Chondrocyte (in vitro differentiated cells): ENCODE results near the gene TRPM2. TPM values are rescaled to one million over a fixed set of nuclear protein-coding genes. Genes with fewer than 3 reads are reported as not detected.
A peak's percentile ranks its signal among the peaks of the same experiment; 100 is the strongest.

Experiments
- DNase-seq: peaks from one replicate; pipeline ENCODE4 v3.0.0; 2021; ENCODE audit warnings: mixed read lengths, low spot score
- H3K27ac Mint-ChIP-seq: one replicate; pipeline ENCODE4 v1.8.0; 2021; ENCODE audit warnings: mild to moderate bottlenecking, moderate library complexity, mixed read lengths; ENCODE audit not compliant: unreplicated experiment
- H3K27me3 Mint-ChIP-seq: 2 replicates; pipeline ENCODE4 v1.8.0; 2021; ENCODE audit warnings: low read depth, mixed read lengths
- H3K36me3 Mint-ChIP-seq: 2 replicates; pipeline ENCODE4 v1.8.0; 2021; ENCODE audit warnings: low read depth, mixed read lengths
- H3K4me1 Mint-ChIP-seq: 2 replicates; pipeline ENCODE4 v1.8.0; 2021; ENCODE audit warnings: low read depth, mild to moderate bottlenecking, mixed read lengths
- H3K4me3 Mint-ChIP-seq: one replicate; pipeline ENCODE4 v1.8.0; 2021; ENCODE audit warnings: mild to moderate bottlenecking, moderate library complexity, mixed read lengths; ENCODE audit not compliant: unreplicated experiment
- H3K9me3 Mint-ChIP-seq: 2 replicates; pipeline ENCODE4 v1.8.0; 2021; ENCODE audit warnings: low read depth, mixed read lengths
- CTCF ChIP-seq: fragments of 200-600 bp; sonication (generic); IDR thresholded peaks from 2 replicates; pipeline ENCODE4 v1.5.0; 2021; ENCODE audit warnings: antibody characterized with exemption, mild to moderate bottlenecking, moderate library complexity
- total RNA-seq: library from RNA; stranded (reverse); gene quantifications from 3 replicates; pipeline ENCODE4 v1.2.1, GENCODE V29; 2021

Gene TRPM2
- total RNA-seq, 1 donor from 2014 or later, result 0.32 TPM

DNA sequence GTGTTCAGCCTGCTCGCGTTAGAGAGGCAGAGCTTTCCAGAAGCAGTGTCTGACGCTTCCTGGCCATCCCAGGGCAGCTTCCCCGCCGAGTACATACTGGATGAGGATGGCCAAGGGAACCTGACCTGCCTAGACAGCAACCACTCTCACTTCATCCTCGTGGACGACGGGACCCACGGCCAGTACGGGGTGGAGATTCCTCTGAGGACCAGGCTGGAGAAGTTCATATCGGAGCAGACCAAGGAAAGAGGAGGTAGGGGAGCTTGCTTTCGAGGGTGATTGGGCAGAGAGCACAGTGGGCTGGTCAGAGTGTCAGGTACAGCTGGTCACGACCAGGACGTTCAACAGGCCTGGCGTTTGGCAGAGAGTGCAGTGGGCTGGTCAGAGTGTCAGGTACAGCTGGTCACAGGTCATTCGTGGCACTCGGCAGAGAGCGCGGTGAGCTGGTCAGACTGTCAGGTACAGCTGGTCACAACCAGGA, 22.4 kb downstream of the TRPM2 start:
- Mint-ChIP-seq H3K4me3 (no peak overlapping the region), H3K27me3 (peaks cover 53% of the 10 kb centered on the region), H3K27ac (no peak overlapping the region), H3K36me3 (no peaks in the 10 kb centered on the region), H3K9me3 (no peaks in the 10 kb centered on the region), H3K4me1 (no peaks in the 10 kb centered on the region)
- DNase-seq, result peak; percentile 76
- TF ChIP-seq CTCF, result no peak

DNA sequence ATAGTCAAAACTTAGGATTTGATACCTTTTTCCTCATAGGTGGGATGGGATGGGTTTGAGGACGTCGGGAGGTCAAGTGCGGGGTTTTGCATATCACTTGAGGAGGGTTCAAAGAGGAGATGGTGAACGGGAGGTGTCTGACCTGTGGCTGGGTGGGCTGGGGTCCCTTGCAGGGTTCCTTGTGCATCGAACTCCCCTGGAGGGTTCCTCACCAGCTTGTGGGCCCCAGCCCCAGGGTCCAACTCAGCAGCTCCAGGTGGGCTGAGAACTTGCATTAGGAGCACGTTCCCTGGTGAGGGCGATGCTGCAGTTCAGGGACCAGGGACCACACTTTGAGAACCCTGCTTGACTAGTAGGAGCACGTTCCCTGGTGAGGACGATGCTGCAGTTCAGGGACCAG, 23.2 kb downstream of the TRPM2 start:
- Mint-ChIP-seq H3K27me3 (peaks cover 53% of the 10 kb centered on the region), H3K9me3 (no peaks in the 10 kb centered on the region), H3K4me3 (no peak overlapping the region), H3K36me3 (no peaks in the 10 kb centered on the region), H3K27ac (no peak overlapping the region), H3K4me1 (no peaks in the 10 kb centered on the region)
- no peak for TF ChIP-seq CTCF
- DNase-seq, result peak; percentile 63

GRCh38 chr21:44377201-44377921, 23.9 kb downstream of the TRPM2 start:
- peaks cover 53% of the 10 kb centered on the region for H3K27me3 Mint-ChIP-seq
- H3K4me3 Mint-ChIP-seq, result no peak overlapping the region
- peak; percentile 16 for TF ChIP-seq CTCF
- H3K4me1 Mint-ChIP-seq, result no peaks in the 10 kb centered on the region
- peak; percentile 68 for DNase-seq
- H3K27ac Mint-ChIP-seq, result no peak overlapping the region
- H3K36me3 Mint-ChIP-seq, result no peaks in the 10 kb centered on the region
- no peaks in the 10 kb centered on the region for H3K9me3 Mint-ChIP-seq

DNA sequence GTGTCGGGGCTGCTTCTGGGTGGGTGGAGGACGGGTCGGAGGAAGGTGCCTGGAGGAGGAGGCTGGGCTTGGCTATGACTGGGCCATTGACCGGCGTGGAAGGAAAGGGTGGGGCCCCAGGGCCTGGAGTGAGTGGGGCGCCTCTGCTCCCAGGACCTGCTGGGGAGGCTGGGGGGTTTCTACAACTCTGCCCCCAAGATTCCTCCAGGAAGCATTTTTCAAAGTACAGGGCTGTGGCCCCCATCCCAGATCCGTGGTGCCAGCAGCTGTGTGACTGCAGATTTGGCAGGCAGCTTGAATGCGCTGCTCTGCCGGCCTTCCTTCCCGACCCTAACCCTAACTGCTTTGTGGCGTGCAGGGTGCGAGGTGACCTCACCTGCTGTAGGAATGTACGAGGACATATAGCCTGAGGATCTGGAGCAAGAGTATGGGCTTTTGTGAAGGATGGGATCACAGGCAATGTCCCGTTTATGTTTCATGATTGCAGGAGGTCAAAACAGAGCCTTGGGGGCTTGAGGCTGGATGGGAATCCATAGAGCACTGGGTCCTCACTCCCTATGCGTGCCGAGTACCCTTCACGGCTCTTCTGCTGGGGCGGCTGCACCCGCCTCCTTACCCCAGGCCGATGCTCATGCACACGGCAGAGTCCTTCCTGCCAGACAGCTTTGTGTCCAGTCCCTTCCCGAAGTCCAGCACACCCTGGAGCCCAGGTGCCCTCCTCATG, 24.7 kb downstream of the TRPM2 start:
- peaks cover 2% of the 10 kb centered on the region for H3K9me3 Mint-ChIP-seq
- TF ChIP-seq CTCF, result no peak
- H3K4me3 Mint-ChIP-seq, result no peak overlapping the region
- H3K36me3 Mint-ChIP-seq, result no peaks in the 10 kb centered on the region
- DNase-seq, result no peak
- no peaks in the 10 kb centered on the region for H3K4me1 Mint-ChIP-seq
- H3K27ac Mint-ChIP-seq, result no peak overlapping the region
- peaks cover 46% of the 10 kb centered on the region for H3K27me3 Mint-ChIP-seq

DNA sequence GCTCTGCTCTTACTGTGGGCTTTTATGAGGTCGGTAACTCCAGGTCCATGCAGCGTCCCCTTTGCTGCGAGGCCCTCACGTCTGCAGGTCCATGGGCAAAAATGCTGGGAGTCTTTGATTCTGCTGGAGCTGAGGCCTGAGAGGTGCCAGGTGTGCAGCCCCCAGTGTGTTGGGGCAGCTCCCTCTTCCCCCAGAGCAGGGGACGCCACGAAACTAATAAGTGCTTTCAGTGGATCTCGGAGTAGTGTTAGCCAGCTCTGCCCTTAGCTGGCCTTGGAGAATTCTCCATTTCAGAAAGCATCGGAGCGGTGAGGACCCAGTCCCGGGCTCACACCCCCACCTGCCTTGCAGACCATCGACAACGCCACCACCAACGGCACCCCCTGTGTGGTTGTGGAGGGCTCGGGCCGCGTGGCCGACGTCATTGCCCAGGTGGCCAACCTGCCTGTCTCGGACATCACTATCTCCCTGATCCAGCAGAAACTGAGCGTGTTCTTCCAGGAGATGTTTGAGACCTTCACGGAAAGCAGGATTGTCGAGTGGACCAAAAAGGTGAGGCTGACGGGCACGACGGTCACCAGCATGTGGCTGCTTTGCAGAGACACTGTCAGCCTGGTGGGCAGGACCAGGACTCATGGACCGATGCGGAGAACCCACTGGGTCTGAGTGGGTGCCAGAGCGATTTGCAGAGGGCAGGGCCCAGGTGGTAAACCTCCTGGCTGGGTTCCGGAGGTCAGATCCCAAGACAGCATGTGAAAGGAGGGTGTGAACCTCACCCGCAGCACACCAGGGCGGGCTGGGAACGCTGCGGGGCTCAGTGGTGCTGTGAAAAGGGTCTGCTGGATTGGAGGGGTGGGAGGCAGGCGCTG, 25.5 kb downstream of the TRPM2 start:
- peak; percentile 75 for DNase-seq
- peaks cover 10% of the 10 kb centered on the region for H3K9me3 Mint-ChIP-seq
- peaks cover 47% of the 10 kb centered on the region for H3K27me3 Mint-ChIP-seq
- TF ChIP-seq CTCF, result no peak
- no peaks in the 10 kb centered on the region for H3K36me3 Mint-ChIP-seq
- H3K4me3 Mint-ChIP-seq, result no peak overlapping the region
- H3K4me1 Mint-ChIP-seq, result no peaks in the 10 kb centered on the region
- no peak overlapping the region for H3K27ac Mint-ChIP-seq
